ENCODE data around the gene PDE6A.
"Not testable (repeated sequence)": the region's sequence is repeated elsewhere in the genome, so short reads cannot be mapped to it uniquely, and the experiment has no call there.

PDE6A gene

GRCh38 chr5:149881874-149882273 is 62.7 kb downstream of the PDE6A start:
- H3K9me3 ChIP-seq (ENCODE audit: control insufficient read depth, low read length), result no peaks in the 10 kb centered on the region
- no peak for TF ChIP-seq CTCF (IDR thresholded peaks at IDR 0.05)
- H3K79me2 ChIP-seq, result no peaks in the 10 kb centered on the region
- no peak overlapping the region for H2AFZ ChIP-seq
- no peak overlapping the region for H3K27ac ChIP-seq
- no peaks in the 10 kb centered on the region for H3K27me3 ChIP-seq (ENCODE audit: control insufficient read depth, insufficient read depth, low read length)
- no peak overlapping the region for H3K4me2 ChIP-seq (ENCODE audit: low read length)
- no peak overlapping the region for H3K4me3 ChIP-seq (ENCODE audit: low read depth, low read length)
- no peak overlapping the region for H3K9ac ChIP-seq
- H3K4me1 ChIP-seq, result peaks cover 9% of the 10 kb centered on the region
- H3K36me3 ChIP-seq (ENCODE audit: control insufficient read depth, insufficient read depth, low read length), result no peaks in the 10 kb centered on the region

- Histone ChIP-seq H3K27me3 (ENCODE audit: control insufficient read depth, insufficient read depth, low read length) (no peaks in the 10 kb centered on the region), H3K4me2 (ENCODE audit: low read length) (no peak overlapping the region), H3K79me2 (no peaks in the 10 kb centered on the region), H3K9ac (no peak overlapping the region), H3K4me3 (ENCODE audit: low read depth, low read length) (no peak overlapping the region), H2AFZ (no peak overlapping the region), H3K27ac (no peak overlapping the region), H3K36me3 (ENCODE audit: control insufficient read depth, insufficient read depth, low read length) (no peaks in the 10 kb centered on the region), H3K4me1 (peaks cover 9% of the 10 kb centered on the region), H3K9me3 (ENCODE audit: control insufficient read depth, low read length) (no peaks in the 10 kb centered on the region)
- no peak for TF ChIP-seq CTCF (IDR thresholded peaks at IDR 0.05)
Measured at GRCh38 chr5:149881069-149881622, 63.4 kb downstream of the PDE6A start.

GRCh38 chr5:149879593-149879992 is 65.0 kb downstream of the PDE6A start:
- not testable (repeated sequence) for H2AFZ ChIP-seq; H3K36me3 ChIP-seq (ENCODE audit: control insufficient read depth, insufficient read depth, low read length); H3K27me3 ChIP-seq (ENCODE audit: control insufficient read depth, insufficient read depth, low read length); H3K4me2 ChIP-seq (ENCODE audit: low read length); H3K4me3 ChIP-seq (ENCODE audit: low read depth, low read length); H3K4me1 ChIP-seq; H3K9ac ChIP-seq; H3K9me3 ChIP-seq (ENCODE audit: control insufficient read depth, low read length); H3K27ac ChIP-seq; H3K79me2 ChIP-seq

GRCh38 chr5:149878371-149878770 is 66.2 kb downstream of the PDE6A start:
- Histone ChIP-seq H3K4me3 (ENCODE audit: low read depth, low read length) (no peak overlapping the region), H3K9me3 (ENCODE audit: control insufficient read depth, low read length) (no peaks in the 10 kb centered on the region), H3K36me3 (ENCODE audit: control insufficient read depth, insufficient read depth, low read length) (no peaks in the 10 kb centered on the region), H3K9ac (no peak overlapping the region), H3K4me2 (ENCODE audit: low read length) (no peak overlapping the region), H3K27me3 (ENCODE audit: control insufficient read depth, insufficient read depth, low read length) (no peaks in the 10 kb centered on the region), H3K27ac (peak overlapping the region; percentile 71), H3K79me2 (no peaks in the 10 kb centered on the region), H3K4me1 (peaks cover 9% of the 10 kb centered on the region), H2AFZ (peak overlapping the region; percentile 73)
- TF ChIP-seq CTCF (IDR thresholded peaks at IDR 0.05), result no peak

GRCh38 chr5:149873896-149874295 is 70.7 kb downstream of the PDE6A start:
- H3K9me3 ChIP-seq (ENCODE audit: control insufficient read depth, low read length), result no peaks in the 10 kb centered on the region
- no peak overlapping the region for H3K4me3 ChIP-seq (ENCODE audit: low read depth, low read length)
- no peak overlapping the region for H2AFZ ChIP-seq
- H3K27me3 ChIP-seq (ENCODE audit: control insufficient read depth, insufficient read depth, low read length), result no peaks in the 10 kb centered on the region
- H3K9ac ChIP-seq, result no peak overlapping the region
- H3K4me2 ChIP-seq (ENCODE audit: low read length), result no peak overlapping the region
- no peaks in the 10 kb centered on the region for H3K36me3 ChIP-seq (ENCODE audit: control insufficient read depth, insufficient read depth, low read length)
- peaks cover 9% of the 10 kb centered on the region for H3K4me1 ChIP-seq
- no peak overlapping the region for H3K27ac ChIP-seq
- H3K79me2 ChIP-seq, result no peaks in the 10 kb centered on the region
- TF ChIP-seq CTCF (IDR thresholded peaks at IDR 0.05), result no peak

Measured in parathyroid adenoma (tissue), 2 donors.